ENCODE measurements around the gene HBG2. TPM values are rescaled to one million over a fixed set of nuclear protein-coding genes. Genes with fewer than 3 reads are reported as not detected.

The HBG2 gene
- total and polyA plus RNA-seq, 2 of the 4 experiments (the other 2 are of a cell fraction), result 0.54 TPM; not detected in 1

DNA sequence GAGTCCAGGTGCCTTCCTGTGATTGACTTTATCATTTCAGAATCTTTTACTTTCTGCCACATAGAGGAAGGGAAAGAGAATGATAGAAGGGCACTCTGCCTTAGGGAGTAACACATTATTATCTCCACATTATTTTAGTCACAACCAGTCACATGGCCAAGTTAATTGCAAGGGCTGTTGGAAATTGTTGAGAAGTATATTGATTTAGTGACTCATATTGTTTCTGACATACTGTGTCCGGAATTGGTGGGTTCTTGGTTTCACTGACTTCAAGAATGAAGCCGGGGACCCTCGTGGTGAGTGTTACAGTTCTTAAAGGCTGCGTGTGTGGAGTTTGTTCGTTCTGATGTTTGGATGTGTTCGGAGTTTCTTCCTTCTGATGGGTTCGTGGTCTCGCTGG, 38.4 kb upstream of the HBG2 start:
- H2AFZ ChIP-seq (replicated peaks; ENCODE audit: low read length, poor library complexity), result no peak overlapping the region
- peak overlapping the region; percentile 18; the same call in 1 of the 2 replicates for H2AK5ac ChIP-seq (ENCODE audit: low read depth, low read length)
- intact Hi-C loops (cut with micrococcal nuclease), result no loop called here

More for the DNA sequence above, 38.4 kb upstream of the HBG2 start:
- no peaks in the 10 kb centered on the region for H3K27me3 ChIP-seq (ENCODE audit: control insufficient read depth, insufficient read depth, low read length)
- dilution Hi-C loops (cut with HindIII; ENCODE audit: low sequenced_read_pairs, unreplicated experiment), result no loop called here
- no peak overlapping the region for H3K4me2 ChIP-seq (ENCODE audit: low read depth, low read length)
- peak overlapping the region; percentile 50 for H3K14ac ChIP-seq (replicated peaks; ENCODE audit: low read depth, low read length)
- peaks cover 13% of the 10 kb centered on the region; the same call in 1 of the 2 replicates for H3K4me1 ChIP-seq (ENCODE audit: control insufficient read depth, insufficient read depth, low read length)
- H2BK15ac ChIP-seq (ENCODE audit: low read depth, low read length), result peak overlapping the region; percentile 97; the same call in 2 of the 3 replicates
- H4K20me1 ChIP-seq (ENCODE audit: insufficient read depth, low read length), result no peaks in the 10 kb centered on the region
- peak overlapping the region; percentile 69 for H4K91ac ChIP-seq (ENCODE audit: insufficient read depth, low read depth, low read length)
- H3K56ac ChIP-seq (ENCODE audit: extremely low read depth, insufficient read depth, low read length), result no peak overlapping the region
- TF ChIP-seq CHD1 (IDR thresholded peaks at IDR 0.05; ENCODE audit: low read depth, low read length) (no peak), MXI1 (IDR thresholded peaks at IDR 0.05; ENCODE audit: borderline replicate concordance, low read depth, low read length) (no peak), SMC3 (IDR thresholded peaks at IDR 0.05; ENCODE audit: low read depth, low read length) (no peak)
- TF ChIP-seq, protein P1, sequence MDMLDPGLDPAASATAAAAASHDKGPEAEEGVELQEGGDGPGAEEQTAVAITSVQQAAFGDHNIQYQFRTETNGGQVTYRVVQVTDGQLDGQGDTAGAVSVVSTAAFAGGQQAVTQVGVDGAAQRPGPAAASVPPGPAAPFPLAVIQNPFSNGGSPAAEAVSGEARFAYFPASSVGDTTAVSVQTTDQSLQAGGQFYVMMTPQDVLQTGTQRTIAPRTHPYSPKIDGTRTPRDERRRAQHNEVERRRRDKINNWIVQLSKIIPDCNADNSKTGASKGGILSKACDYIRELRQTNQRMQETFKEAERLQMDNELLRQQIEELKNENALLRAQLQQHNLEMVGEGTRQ (IDR thresholded peaks at IDR 0.05; ENCODE audit: low read depth, low read length), result peak; percentile 41; the same call in 1 of the 2 replicates
- ATAC-seq (ENCODE audit: low read depth), result no peak
- peak overlapping the region; percentile 88 for H3K4ac ChIP-seq (ENCODE audit: low read depth, low read length)
- peak overlapping the region; percentile 99 for H2BK5ac ChIP-seq (ENCODE audit: low read depth, low read length, poor library complexity, severe bottlenecking)
- no peaks in the 10 kb centered on the region; the same call in 1 of the 2 replicates for H3K9me1 ChIP-seq (ENCODE audit: insufficient read depth, low read length)
- BruUV-seq (replicated peaks), result no TSS peak
- DNase-seq, result peak; percentile 28
- H3K79me1 ChIP-seq (ENCODE audit: low read depth in 1 of 2, low read length in 2 of 2), result no peaks in the 10 kb centered on the region
- no peak overlapping the region for H3K27ac ChIP-seq (ENCODE audit: insufficient read depth, low read length)
- H2AK9ac ChIP-seq (replicated peaks; ENCODE audit: low read depth, low read length, poor library complexity), result no peak overlapping the region
- no peaks in the 10 kb centered on the region for H3K36me3 ChIP-seq (ENCODE audit: control insufficient read depth, insufficient read depth, low read length)
- 0 out of 2 replicates have a peak overlapping the region, but pooled peaks have one; percentile 8 for H3K23ac ChIP-seq (ENCODE audit: low read depth, low read length)
- POLR2A ChIA-PET (ENCODE audit: unreplicated experiment), result interaction anchor here (0.5 kb wide), 1 partner anchor 140 kb away, joined by 3 read pairs; no protein-coding TSS in a partner anchor
- WGBS, 2 experiments (ENCODE audit: extremely low coverage in 2 of 2, insufficient read length in 1 of 2), result 93% methylated on average over 6 of the region's 8 CpGs; no CpG with 5 or more reads in 1 of the 2 experiments
- no peaks in the 10 kb centered on the region for H3K9me3 ChIP-seq (ENCODE audit: control insufficient read depth, insufficient read depth, low read length)
- H3K9ac ChIP-seq (ENCODE audit: low read depth, low read length), result no peak overlapping the region
- in situ Hi-C loops (cut with MboI; ENCODE audit: low sequenced_read_pairs), result no loop called here
- peak overlapping the region; percentile 88; the same call in 1 of the 2 replicates for H3K18ac ChIP-seq (ENCODE audit: low read depth, low read length)
- peak overlapping the region; percentile 84; the same call in 1 of the 2 replicates for H4K5ac ChIP-seq (ENCODE audit: low read depth, low read length)
- H3K4me3 ChIP-seq (ENCODE audit: insufficient read depth, low read depth, low read length), result no peak overlapping the region
- peak overlapping the region; percentile 97 for H2BK120ac ChIP-seq (ENCODE audit: low read depth, low read length)
- peak overlapping the region; percentile 88 for H2BK20ac ChIP-seq (ENCODE audit: low read depth, low read length)
- CTCF ChIA-PET, result interaction anchor here (0.6 kb wide), 1 partner anchor 55 kb away, joined by 4 read pairs; no protein-coding TSS in a partner anchor
- peak overlapping the region; percentile 55 to 68; a peak in 3 of 4 replicates for H4K8ac ChIP-seq (ENCODE audit: low read depth in 2 of 2, low read length in 2 of 2)

Measured in IMR-90 (cell line).